HG02571 (cell line): ENCODE measurements around the gene DLK1.

Experiments used
- ATAC-seq: cut with Tn5 transposase; IDR thresholded peaks from one replicate; pipeline ENCODE4 v1.9.1; 2021; ENCODE audit warnings: mild to moderate bottlenecking, moderate library complexity; ENCODE audit not compliant: unreplicated experiment

Gene DLK1

GRCh38 chr14:100754020-100754419 is 27.3 kb downstream of the DLK1 start:
- ATAC-seq: no peak

- no peak for ATAC-seq
Observed at GRCh38 chr14:100755649-100756048, 29.0 kb downstream of the DLK1 start.

GRCh38 chr14:100761481-100761880 is 34.8 kb downstream of the DLK1 start:
- no peak for ATAC-seq

- ATAC-seq: no peak
Observed at GRCh38 chr14:100762089-100762515, 35.4 kb downstream of the DLK1 start.

- no peak for ATAC-seq
Observed at GRCh38 chr14:100762901-100763300, 36.2 kb downstream of the DLK1 start.

GRCh38 chr14:100764471-100765115 is 37.9 kb downstream of the DLK1 start:
- no peak for ATAC-seq

- no peak for ATAC-seq
Observed at GRCh38 chr14:100765296-100765695, 38.6 kb downstream of the DLK1 start.

- ATAC-seq: no peak
Observed at GRCh38 chr14:100765991-100766390, 39.3 kb downstream of the DLK1 start.

GRCh38 chr14:100767003-100767787 is 40.5 kb downstream of the DLK1 start:
- no peak for ATAC-seq

- no peak for ATAC-seq
Observed at GRCh38 chr14:100767788-100768536, 41.3 kb downstream of the DLK1 start.

GRCh38 chr14:100769035-100769939 is 42.6 kb downstream of the DLK1 start:
- ATAC-seq: no peak

GRCh38 chr14:100770046-100770445 is 43.4 kb downstream of the DLK1 start:
- ATAC-seq: no peak

GRCh38 chr14:100770605-100771120 is 44.0 kb downstream of the DLK1 start:
- no peak for ATAC-seq

GRCh38 chr14:100771121-100771800 is 44.6 kb downstream of the DLK1 start:
- no peak for ATAC-seq

GRCh38 chr14:100772607-100773165 is 46.0 kb downstream of the DLK1 start:
- ATAC-seq: no peak

- ATAC-seq: no peak
Observed at GRCh38 chr14:100773331-100774163, 46.9 kb downstream of the DLK1 start.

- ATAC-seq: no peak
Observed at GRCh38 chr14:100774164-100774537, 47.5 kb downstream of the DLK1 start.

- ATAC-seq: no peak
Observed at GRCh38 chr14:100775351-100775830, 48.7 kb downstream of the DLK1 start.
